HepG2 (cell line): ENCODE data around the gene IL4I1. TPM values are rescaled to one million over a fixed set of nuclear protein-coding genes. Genes with fewer than 3 reads are reported as not detected.

ENCODE experiments used
- ATAC-seq: fragments of 200-7000 bp; cut with Tn5 transposase; 3 replicates; pipeline ENCODE4 v1.9.1; 2020; ENCODE audit warnings: mild to moderate bottlenecking, moderate library complexity
- BruUV-seq: library from RNA; stranded (reverse); fragments of 400-500 nt; replicated peaks from 2 replicates; lab custom pipeline; 2021; lab: Mats Ljungman, UMichigan
- CTCF ChIA-PET: fragments of 300-600 bp; formaldehyde crosslinking; extraction: SDS; loops from one replicate; lab custom pipeline; 2021; ENCODE audit warnings: low total read pairs, inconsistent platforms, low intra/inter-chr PET ratio; lab: Yijun Ruan, JAX
- POLR2A ChIA-PET: fragments of 350-600 bp; sonication (Branson Sonifier 250); formaldehyde crosslinking; loops from one replicate; lab custom pipeline; 2020; ENCODE audit warnings: antibody characterized with exemption, inconsistent platforms; lab: Yijun Ruan, JAX
- DNase-seq: peaks from one replicate; pipeline ENCODE4 v3.0.0-alpha.2; 2015; ENCODE audit warnings: low spot score
- FAIRE-seq: peaks from 3 replicates; lab custom pipeline; 2011; peaks lifted over from hg19 to GRCh38; lab: Jason Lieb, UNC
- H2AFZ ChIP-seq: one replicate; pipeline ENCODE4 v1.6.1; 2011; ENCODE audit warnings: low read length, inconsistent platforms
- H3K27ac ChIP-seq: fragments of 300-600 bp; 3 replicates; pipeline ENCODE4 v1.8.0; 2011; ENCODE audit warnings: mixed run types, mild to moderate bottlenecking, mixed read lengths, low read length, inconsistent platforms; ENCODE audit not compliant: insufficient read depth; ENCODE audit errors: extremely low read length
- H3K27me3 ChIP-seq, 2 experiments: fragments of 200-600 bp in 1 of 2; 2 replicates in 1 of 2; 3 replicates in 1 of 2; pipeline versions ENCODE4 v1.6.0 to v1.8.0; 2011; ENCODE audit warnings: low read length in 2 of 2, mild to moderate bottlenecking in 2 of 2, moderate library complexity in 2 of 2, inconsistent platforms in 1 of 2; ENCODE audit not compliant: insufficient read depth in 2 of 2, control insufficient read depth in 1 of 2
- H3K36me3 ChIP-seq, 2 experiments: fragments of 200-600 bp in 1 of 2; replicated peaks in 1 of 2; 2 replicates in 1 of 2; 3 replicates in 1 of 2; pipeline versions ENCODE4 v1.5.1 to v1.8.0; 2011; ENCODE audit warnings: low read length in 2 of 2, inconsistent platforms in 1 of 2; ENCODE audit not compliant: insufficient read depth in 2 of 2, control insufficient read depth in 1 of 2
- H3K4me1 ChIP-seq: 2 replicates; pipeline ENCODE4 v1.5.1; 2012; ENCODE audit warnings: low read length, inconsistent platforms; ENCODE audit not compliant: insufficient read depth
- H3K4me2 ChIP-seq: 2 replicates; pipeline ENCODE4 v1.6.0; 2011; ENCODE audit warnings: low read depth, low read length, inconsistent platforms
- H3K4me3 ChIP-seq, 3 experiments: fragments of 200-600 bp in 1 of 3; sonication (generic), shearing (Covaris generic) in 1 of 3; replicated peaks in 1 of 3; 2 replicates each; pipeline ENCODE4 v1.5.1; 2011 to 2016; ENCODE audit warnings: low read length in 3 of 3, inconsistent platforms in 2 of 3, low read depth in 2 of 3, mild to moderate bottlenecking in 2 of 3, control low read depth in 1 of 3, mixed read lengths in 1 of 3; ENCODE audit not compliant: insufficient read depth in 1 of 3
- H3K79me2 ChIP-seq: one replicate; pipeline ENCODE4 v1.6.1; 2011; ENCODE audit warnings: low read length, inconsistent platforms; ENCODE audit not compliant: insufficient read depth
- H3K9ac ChIP-seq: 2 replicates; pipeline ENCODE4 v1.6.0; 2011; ENCODE audit warnings: mild to moderate bottlenecking, low read depth, low read length, inconsistent platforms; ENCODE audit not compliant: insufficient read depth
- H3K9me3 ChIP-seq: 2 replicates; pipeline ENCODE4 v1.5.1; 2012; ENCODE audit warnings: mild to moderate bottlenecking, low read length
- H4K20me1 ChIP-seq: 2 replicates; pipeline ENCODE4 v1.6.0; 2011; ENCODE audit warnings: inconsistent platforms, mild to moderate bottlenecking, low read length, moderate library complexity; ENCODE audit not compliant: insufficient read depth
- HNRNPUL1 ChIP-seq: fragments of 200-400 bp; formaldehyde crosslinking; IDR thresholded peaks from 2 replicates; pipeline ENCODE4 v1.6.1; 2017; ENCODE audit warnings: low read depth, mild to moderate bottlenecking, low read length, moderate library complexity
- MIER3 ChIP-seq: IDR thresholded peaks from 2 replicates; pipeline ENCODE4 v1.6.1; 2016; ENCODE audit warnings: missing compliant biosample characterization, borderline replicate concordance
- ZNF577 ChIP-seq: sonication (generic); formaldehyde crosslinking; IDR thresholded peaks from 2 replicates; pipeline ENCODE4 v1.4.0; 2020; ENCODE audit warnings: mild to moderate bottlenecking, low read depth, missing genetic modification reagents, borderline replicate concordance
- ZSCAN31 ChIP-seq: sonication (generic); formaldehyde crosslinking; IDR thresholded peaks from 2 replicates; pipeline ENCODE4 v1.5.0; 2020; ENCODE audit warnings: low read depth, mild to moderate bottlenecking, missing genetic modification reagents
- WGBS: methylation state at CpG from one replicate; pipeline ENCODE4 v1.1.6; 2017; ENCODE audit warnings: low lambda C conversion rate; 5-methylcytosine and 5-hydroxymethylcytosine counted together
- in situ Hi-C: cut with HindIII; loops from 2 replicates; pipeline ENCODE4 v1.10.0; 2017; ENCODE audit warnings: low pct_unique_long_range_greater_than_20kb; ENCODE audit not compliant: extremely low pct_ligation_motif_present
- intact Hi-C: fragments of 100-400 bp; cut with micrococcal nuclease; formaldehyde crosslinking; loops from one replicate; pipeline ENCODE4 v1.10.0; 2022; ENCODE audit not compliant: unreplicated experiment
- polyA plus RNA-seq, 8 experiments: library from polyadenylated mRNA; depleted of rRNA in 3 of 8; stranded (reverse) in 7 of 8; unstranded in 1 of 8; fragments of >200 nt; fragmentation: Illumina TruSeq in 4 of 8; extraction: Trizol in 4 of 8; gene quantifications; 2 replicates each; pipeline versions ENCODE4 v1.2.1 to v1.2.3, GENCODE V29; 2011 to 2016; ENCODE audit warnings: low read depth in 4 of 8, missing spikeins in 1 of 8, mixed read lengths in 1 of 8; ENCODE audit not compliant: insufficient read depth in 1 of 8
- total RNA-seq, 5 experiments: library from RNA; depleted of rRNA; stranded (reverse); fragments of >200 nt; fragmentation: Illumina TruSeq; extraction: Trizol; gene quantifications; 2 replicates each; pipeline ENCODE4 v1.2.3, GENCODE V29; 2016; ENCODE audit warnings: low read depth in 1 of 5
- TF ChIP-seq, protein P1 (sequence below): sonication (generic); formaldehyde crosslinking; IDR thresholded peaks from 2 replicates; pipeline ENCODE4 v1.4.0; 2020; ENCODE audit warnings: missing genetic modification reagents

Gene IL4I1
- total and polyA plus RNA-seq, 2 of the 13 experiments (the other 11 are each of a cell fraction or from before 2014, with no cell fraction given): not detected

- H3K79me2 ChIP-seq: no peaks in the 10 kb centered on the region
- 74% methylated on average over 11 of the region's 17 CpGs for WGBS
- ChIA-PET CTCF (no interaction called here), POLR2A (interaction anchor here (0.7 kb wide), 1 partner anchor 37 kb away, joined by 3 read pairs; the partner anchor contains the start of genes ATF5 and NUP62)
- peaks cover 9% of the 10 kb centered on the region in 2 experiments; a peak in 4 of 5 replicates for H3K27me3 ChIP-seq
- no peaks in the 10 kb centered on the region for H3K36me3 ChIP-seq
- no peak overlapping the region for H3K27ac ChIP-seq
- no peak for FAIRE-seq
- no peak for TF ChIP-seq MIER3 (CRISPR knock-in tag)
- no peak for TF ChIP-seq ZSCAN31
- no peak for TF ChIP-seq ZNF577 (CRISPR knock-in tag)
- no peaks in the 10 kb centered on the region for H3K9me3 ChIP-seq
- no peak overlapping the region for H3K9ac ChIP-seq
- in situ Hi-C loops (no loop called here), intact Hi-C loops (no loop called here)
- no TSS peak for BruUV-seq
- no peak overlapping the region for H3K4me3 ChIP-seq
- no peak for ATAC-seq
- H2AFZ ChIP-seq: no peak overlapping the region
- 0 out of 2 replicates have a peak, but pooled peaks cover 2% of the 10 kb centered on the region for H3K4me1 ChIP-seq
- no peaks in the 10 kb centered on the region for H4K20me1 ChIP-seq
- no peak overlapping the region for H3K4me2 ChIP-seq
- DNase-seq: no peak
These were observed 5.3 kb downstream of the IL4I1 start for GRCh38 chr19:49891393-49891792.

DNA sequence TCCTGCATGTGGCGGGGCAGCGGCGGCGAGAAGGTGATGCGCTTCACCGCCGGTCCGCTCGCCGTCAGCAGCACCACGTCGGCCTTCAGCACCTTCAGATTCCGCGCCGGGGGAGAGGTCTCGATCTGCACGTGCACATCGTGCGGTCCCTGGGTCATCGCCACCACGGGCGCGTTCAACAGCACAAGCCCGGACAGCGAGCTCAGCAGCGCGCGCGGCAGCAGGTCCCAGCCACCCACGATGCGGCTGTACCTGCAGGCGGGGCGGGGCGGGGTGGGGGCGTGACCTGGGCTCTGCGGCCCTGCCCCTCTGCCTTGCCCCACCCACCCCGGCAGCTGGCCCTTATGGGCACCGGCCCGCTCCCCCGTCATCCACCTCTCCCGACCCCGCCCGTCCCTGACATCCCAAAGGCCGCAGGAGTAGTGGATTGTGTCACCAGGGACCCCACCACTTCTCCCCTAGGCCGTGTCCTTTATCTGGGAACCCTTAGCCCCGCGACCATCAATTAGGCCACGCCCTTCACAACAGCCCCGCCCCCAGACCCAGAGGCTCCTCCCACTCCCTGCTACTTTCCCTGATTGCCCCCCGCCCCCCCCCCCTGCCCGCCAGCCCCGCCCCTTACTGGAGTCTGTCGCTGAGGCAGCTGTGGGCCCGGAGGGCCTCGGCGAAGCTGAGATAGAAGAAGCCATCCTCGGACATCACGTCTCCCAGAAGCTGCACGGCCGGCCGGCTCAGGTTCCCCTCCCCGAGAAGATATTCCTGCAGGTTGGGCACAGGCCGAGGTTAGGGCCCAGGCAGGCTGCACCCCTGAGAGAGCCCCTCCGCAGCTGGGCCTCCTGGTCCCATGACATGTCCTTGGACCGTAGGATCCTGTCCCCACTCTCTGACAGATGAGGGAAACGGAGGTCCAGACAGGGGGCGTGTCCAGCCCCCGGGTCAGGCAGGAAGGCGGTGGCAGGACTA is 6.1 kb downstream of the IL4I1 start:
- no TSS peak for BruUV-seq
- Histone ChIP-seq H3K4me3 (no peak overlapping the region), H3K36me3 (no peaks in the 10 kb centered on the region; a peak in 1 of 5 replicates), H3K4me2 (no peak overlapping the region), H2AFZ (no peak overlapping the region), H4K20me1 (no peaks in the 10 kb centered on the region), H3K9ac (no peak overlapping the region), H3K4me1 (no peaks in the 10 kb centered on the region), H3K27ac (no peak overlapping the region), H3K9me3 (no peaks in the 10 kb centered on the region), H3K79me2 (no peaks in the 10 kb centered on the region), H3K27me3 (peaks cover 3 to 5% of the 10 kb centered on the region in 2 experiments; a peak in 3 of 5 replicates)
- in situ Hi-C loops: no loop called here
- no peak for DNase-seq
- ATAC-seq: no peak; the same call in 2 of the 3 replicates
- TF ChIP-seq, protein P1, sequence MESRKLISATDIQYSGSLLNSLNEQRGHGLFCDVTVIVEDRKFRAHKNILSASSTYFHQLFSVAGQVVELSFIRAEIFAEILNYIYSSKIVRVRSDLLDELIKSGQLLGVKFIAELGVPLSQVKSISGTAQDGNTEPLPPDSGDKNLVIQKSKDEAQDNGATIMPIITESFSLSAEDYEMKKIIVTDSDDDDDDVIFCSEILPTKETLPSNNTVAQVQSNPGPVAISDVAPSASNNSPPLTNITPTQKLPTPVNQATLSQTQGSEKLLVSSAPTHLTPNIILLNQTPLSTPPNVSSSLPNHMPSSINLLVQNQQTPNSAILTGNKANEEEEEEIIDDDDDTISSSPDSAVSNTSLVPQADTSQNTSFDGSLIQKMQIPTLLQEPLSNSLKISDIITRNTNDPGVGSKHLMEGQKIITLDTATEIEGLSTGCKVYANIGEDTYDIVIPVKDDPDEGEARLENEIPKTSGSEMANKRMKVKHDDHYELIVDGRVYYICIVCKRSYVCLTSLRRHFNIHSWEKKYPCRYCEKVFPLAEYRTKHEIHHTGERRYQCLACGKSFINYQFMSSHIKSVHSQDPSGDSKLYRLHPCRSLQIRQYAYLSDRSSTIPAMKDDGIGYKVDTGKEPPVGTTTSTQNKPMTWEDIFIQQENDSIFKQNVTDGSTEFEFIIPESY (CRISPR knock-in tag): peak; percentile 97
- TF ChIP-seq HNRNPUL1: no peak
- ChIA-PET CTCF (no interaction called here), POLR2A (interaction anchor here (0.7 kb wide), 1 partner anchor 38 kb away, joined by 3 read pairs; the partner anchor contains the start of genes ATF5 and NUP62)
- intact Hi-C loops: no loop called here
- WGBS: 88% methylated on average over 47 of the region's 69 CpGs
- no peak for FAIRE-seq
